ENCODE measurements around the gene RNF111. TPM values are rescaled to one million over a fixed set of nuclear protein-coding genes. Genes with fewer than 3 reads are reported as not detected.

Gene RNF111
- total RNA-seq: 39.0 and 40.1 TPM in 2 replicates
- long read RNA-seq, partial matches to known transcripts: 11 of 22 reads
- long read RNA-seq, other reads (novel, unspliced or antisense): 11 of 22 reads

DNA sequence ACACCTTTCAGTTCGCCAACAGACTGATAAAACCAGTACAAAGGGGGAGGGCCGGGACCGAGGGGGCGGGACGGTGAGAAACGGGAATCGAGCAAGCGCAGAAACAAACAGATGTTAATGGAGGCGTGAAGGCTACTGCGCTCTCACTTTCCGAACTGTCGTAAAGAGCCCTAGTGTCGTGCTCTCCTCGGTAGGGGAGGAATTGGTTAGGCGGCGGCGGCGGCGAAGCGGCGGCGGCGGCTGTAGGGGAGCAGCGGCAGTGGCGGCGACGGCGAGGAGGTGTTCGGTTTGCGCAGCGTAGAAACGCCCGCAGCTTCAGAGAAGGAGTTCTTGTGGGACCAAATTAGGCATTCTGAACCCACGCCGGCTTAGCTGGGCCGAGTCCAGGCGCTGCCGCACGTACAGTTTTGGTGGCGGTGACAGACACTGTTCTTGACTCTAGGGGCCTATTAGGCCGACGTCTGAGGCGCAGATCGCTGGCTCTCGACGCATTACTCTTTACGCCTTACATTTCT, at the start of gene RNF111:
TSS of gene RNF111 (plus strand) at position 173 of the 515 bp plus-strand sequence. CDS start 43,160 bp downstream, outside the sequence.
- Mint-ChIP-seq H3K27ac (peak within 1 kb of the TSS; percentile 97), H3K9me3 (ENCODE audit: low read depth) (no peaks in the 10 kb centered on the region), H3K27me3 (peaks cover 9% of the 10 kb centered on the region), H3K4me1 (ENCODE audit: low read depth) (peaks cover 31% of the 10 kb centered on the region), H3K4me3 (ENCODE audit: low read depth) (peak within 1 kb of the TSS; percentile 99), H3K36me3 (ENCODE audit: insufficient read depth) (peaks cover 8% of the 10 kb centered on the region)
- TF ChIP-seq, protein P1, sequence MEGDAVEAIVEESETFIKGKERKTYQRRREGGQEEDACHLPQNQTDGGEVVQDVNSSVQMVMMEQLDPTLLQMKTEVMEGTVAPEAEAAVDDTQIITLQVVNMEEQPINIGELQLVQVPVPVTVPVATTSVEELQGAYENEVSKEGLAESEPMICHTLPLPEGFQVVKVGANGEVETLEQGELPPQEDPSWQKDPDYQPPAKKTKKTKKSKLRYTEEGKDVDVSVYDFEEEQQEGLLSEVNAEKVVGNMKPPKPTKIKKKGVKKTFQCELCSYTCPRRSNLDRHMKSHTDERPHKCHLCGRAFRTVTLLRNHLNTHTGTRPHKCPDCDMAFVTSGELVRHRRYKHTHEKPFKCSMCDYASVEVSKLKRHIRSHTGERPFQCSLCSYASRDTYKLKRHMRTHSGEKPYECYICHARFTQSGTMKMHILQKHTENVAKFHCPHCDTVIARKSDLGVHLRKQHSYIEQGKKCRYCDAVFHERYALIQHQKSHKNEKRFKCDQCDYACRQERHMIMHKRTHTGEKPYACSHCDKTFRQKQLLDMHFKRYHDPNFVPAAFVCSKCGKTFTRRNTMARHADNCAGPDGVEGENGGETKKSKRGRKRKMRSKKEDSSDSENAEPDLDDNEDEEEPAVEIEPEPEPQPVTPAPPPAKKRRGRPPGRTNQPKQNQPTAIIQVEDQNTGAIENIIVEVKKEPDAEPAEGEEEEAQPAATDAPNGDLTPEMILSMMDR (IDR thresholded peaks at IDR 0.05; ENCODE audit: unreplicated experiment): no peak
- DNase-seq (ENCODE audit: low spot score, unreplicated experiment): peak; percentile 75

DNA sequence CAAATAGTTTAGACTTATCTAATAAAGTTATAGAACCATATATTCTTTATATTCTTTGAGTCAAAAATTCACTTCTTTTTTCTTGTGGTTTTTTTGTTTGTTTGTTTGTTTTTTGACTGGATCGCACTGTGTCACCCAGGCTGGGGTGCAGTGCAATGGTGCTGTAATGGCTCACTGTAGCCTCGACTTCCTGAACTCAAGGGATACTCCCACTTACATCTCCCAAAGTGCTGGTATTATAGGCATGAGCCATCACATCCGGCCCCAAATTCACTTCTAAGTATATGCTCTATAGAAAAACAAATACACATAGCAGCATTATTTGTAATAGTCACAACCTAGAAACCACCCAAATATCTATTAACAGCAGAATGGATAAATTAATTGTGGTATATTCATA, 40.3 kb upstream of the RNF111 start:
- peaks cover 1% of the 10 kb centered on the region for H3K4me1 Mint-ChIP-seq (ENCODE audit: low read depth)
- no peak overlapping the region for H3K27ac Mint-ChIP-seq
- no peaks in the 10 kb centered on the region for H3K36me3 Mint-ChIP-seq (ENCODE audit: insufficient read depth)
- H3K9me3 Mint-ChIP-seq (ENCODE audit: low read depth): no peaks in the 10 kb centered on the region
- TF ChIP-seq, protein P1 (IDR thresholded peaks at IDR 0.05; ENCODE audit: unreplicated experiment): no peak
- H3K27me3 Mint-ChIP-seq: peaks cover 5% of the 10 kb centered on the region
- H3K4me3 Mint-ChIP-seq (ENCODE audit: low read depth): no peak overlapping the region
- no peak for DNase-seq (ENCODE audit: low spot score, unreplicated experiment)

DNA sequence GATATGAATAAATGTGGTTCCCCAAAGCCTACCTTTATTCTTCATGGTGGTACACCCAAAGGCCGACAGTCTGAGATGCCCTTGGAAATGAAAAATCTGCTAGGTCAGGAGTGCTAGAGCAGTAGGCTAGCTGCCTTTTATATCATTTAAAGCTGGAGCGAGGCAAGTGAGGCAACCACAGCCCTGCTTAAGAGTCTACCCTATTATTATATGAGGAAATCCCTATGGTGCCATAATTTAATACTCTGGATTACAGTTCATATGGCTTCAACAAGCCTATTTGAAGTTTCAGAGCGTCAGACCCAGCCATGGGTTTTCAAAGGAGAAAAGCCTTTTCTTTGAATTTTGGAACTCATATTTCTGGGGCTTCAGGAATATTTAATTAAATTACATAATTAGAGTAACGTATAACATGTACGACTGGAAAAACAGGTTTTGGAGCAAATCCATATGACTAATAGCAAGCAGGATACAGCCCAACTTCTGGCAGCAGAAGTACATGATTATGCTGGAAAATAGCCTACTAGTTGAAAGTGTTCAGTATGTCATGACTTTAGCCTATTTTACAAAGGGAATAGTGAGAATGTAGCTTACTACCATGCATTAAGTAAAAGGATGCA, 36.0 kb upstream of the RNF111 start:
- no peak for DNase-seq (ENCODE audit: low spot score, unreplicated experiment)
- H3K36me3 Mint-ChIP-seq (ENCODE audit: insufficient read depth): no peaks in the 10 kb centered on the region
- H3K4me1 Mint-ChIP-seq (ENCODE audit: low read depth): peaks cover 5% of the 10 kb centered on the region
- H3K4me3 Mint-ChIP-seq (ENCODE audit: low read depth): no peak overlapping the region
- H3K27me3 Mint-ChIP-seq: peaks cover 5% of the 10 kb centered on the region
- no peak overlapping the region for H3K27ac Mint-ChIP-seq
- TF ChIP-seq, protein P1 (IDR thresholded peaks at IDR 0.05; ENCODE audit: unreplicated experiment): no peak
- no peaks in the 10 kb centered on the region for H3K9me3 Mint-ChIP-seq (ENCODE audit: low read depth)

DNA sequence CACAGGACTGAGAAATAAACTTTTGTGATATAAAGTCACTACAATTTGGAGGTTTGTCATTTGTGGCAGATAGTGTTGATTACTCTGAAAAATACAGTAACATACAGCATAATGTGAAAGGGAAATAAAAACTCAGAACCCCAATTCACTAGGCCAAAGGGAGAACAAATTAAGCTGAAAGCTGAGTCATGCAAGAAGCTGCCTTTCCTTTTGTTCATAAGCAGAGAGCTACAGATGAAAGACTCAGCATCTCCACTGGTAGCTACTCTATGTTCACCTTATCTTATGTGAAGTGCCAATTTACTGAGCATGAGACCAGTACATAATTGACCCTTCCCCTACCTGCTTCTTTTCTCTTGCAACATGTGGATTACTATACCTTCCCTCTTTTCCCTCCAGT, 34.7 kb upstream of the RNF111 start:
- Mint-ChIP-seq H3K9me3 (ENCODE audit: low read depth) (no peaks in the 10 kb centered on the region), H3K36me3 (ENCODE audit: insufficient read depth) (no peaks in the 10 kb centered on the region), H3K27ac (no peak overlapping the region), H3K4me3 (ENCODE audit: low read depth) (no peak overlapping the region), H3K4me1 (ENCODE audit: low read depth) (peaks cover 5% of the 10 kb centered on the region), H3K27me3 (peaks cover 5% of the 10 kb centered on the region)
- TF ChIP-seq, protein P1 (IDR thresholded peaks at IDR 0.05; ENCODE audit: unreplicated experiment): no peak
- DNase-seq (ENCODE audit: low spot score, unreplicated experiment): no peak

DNA sequence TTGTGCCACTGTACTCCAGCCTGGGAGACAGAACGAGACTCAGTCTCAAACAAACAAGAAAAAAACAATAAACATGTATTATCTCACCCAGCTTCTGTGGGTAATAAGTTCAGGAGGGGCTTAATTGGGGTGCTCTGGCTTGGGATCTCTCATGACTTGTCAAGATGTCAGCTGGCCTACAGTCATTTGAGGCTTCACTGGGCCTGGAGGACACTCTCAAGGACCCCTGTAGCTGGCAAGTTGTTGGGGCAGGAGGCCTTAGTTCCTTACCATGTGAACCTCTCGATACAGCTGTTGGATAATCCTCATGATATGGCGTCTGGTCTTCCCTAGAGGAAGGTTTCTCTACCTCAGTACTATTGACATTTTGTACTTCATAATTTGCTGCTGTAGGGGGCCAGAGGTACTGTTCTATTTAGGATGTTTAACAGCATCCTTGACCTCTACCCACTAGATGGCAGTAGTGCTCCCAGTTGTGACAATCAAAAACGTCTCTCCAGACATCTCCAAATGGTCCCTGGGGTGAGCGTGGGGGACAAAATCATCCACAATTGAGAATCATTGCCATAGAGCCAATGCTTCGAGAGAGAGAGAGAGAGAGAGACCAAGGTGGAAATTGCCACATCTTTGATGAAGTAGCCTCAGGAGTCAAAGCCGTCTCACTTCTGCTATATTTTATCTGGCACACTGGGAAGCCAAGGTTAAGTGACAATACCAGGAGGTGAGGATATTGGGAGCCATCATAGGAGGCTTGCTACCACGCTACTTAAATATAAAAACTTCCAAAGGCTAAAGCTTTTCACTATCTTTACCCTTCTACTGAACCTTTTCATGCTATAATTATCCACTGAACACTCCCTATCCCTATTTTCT, 30.1 kb upstream of the RNF111 start:
- Mint-ChIP-seq H3K4me3 (ENCODE audit: low read depth) (no peak overlapping the region), H3K4me1 (ENCODE audit: low read depth) (peaks cover 3% of the 10 kb centered on the region), H3K27ac (no peak overlapping the region), H3K27me3 (no peaks in the 10 kb centered on the region), H3K9me3 (ENCODE audit: low read depth) (no peaks in the 10 kb centered on the region), H3K36me3 (ENCODE audit: insufficient read depth) (no peaks in the 10 kb centered on the region)
- DNase-seq (ENCODE audit: low spot score, unreplicated experiment): peak; percentile 19
- TF ChIP-seq, protein P1 (IDR thresholded peaks at IDR 0.05; ENCODE audit: unreplicated experiment): peak; percentile 75

Data from progenitor cell of endocrine pancreas (in vitro differentiated cells).